ENCODE data around the gene AKR1C1.

GRCh38 chr10:4980793-4981192 is 17.6 kb downstream of the AKR1C1 start:
- TF ChIP-seq POLR2AphosphoS5 (IDR thresholded peaks at IDR 0.05; ENCODE audit: low read depth, low read length) (no peak), POLR2A (IDR thresholded peaks at IDR 0.05; ENCODE audit: low read depth, low read length) (no peak), TAF1 (IDR thresholded peaks at IDR 0.05; ENCODE audit: borderline replicate concordance, low read depth, low read length) (no peak)

Data from GM12892 (cell line).